Activated naive CD4-positive, alpha-beta T cell treated with anti-CD3 and anti-CD28 coated beads for 36 hours (primary cell): ENCODE measurements around the gene SCML1. TPM values are rescaled to one million over a fixed set of nuclear protein-coding genes. Genes with fewer than 3 reads are reported as not detected.
"Not testable (repeated sequence)": the region's sequence is repeated elsewhere in the genome, so short reads cannot be mapped to it uniquely, and the experiment has no call there.

Source experiments
- CTCF ChIA-PET: fragments of 350-600 bp; sonication (Branson Sonifier 250); formaldehyde crosslinking; loops from one replicate; lab custom pipeline; 2021; ENCODE audit warnings: antibody characterized with exemption; lab: Charles Lee
- DNase-seq: peaks from one replicate; pipeline ENCODE4 v3.0.0-alpha.2; 2020
- H3K27ac Mint-ChIP-seq: one replicate; pipeline ENCODE4 v1.8.0; 2021; ENCODE audit warnings: mild to moderate bottlenecking, mixed read lengths
- H3K27me3 Mint-ChIP-seq: one replicate; pipeline ENCODE4 v1.8.0; 2021; ENCODE audit warnings: low read depth, mixed read lengths
- H3K36me3 Mint-ChIP-seq: one replicate; pipeline ENCODE4 v1.8.0; 2021; ENCODE audit warnings: low read depth, mixed read lengths
- H3K4me1 Mint-ChIP-seq: one replicate; pipeline ENCODE4 v1.8.0; 2021; ENCODE audit warnings: low read depth, mixed read lengths
- H3K4me3 Mint-ChIP-seq: one replicate; pipeline ENCODE4 v1.8.0; 2021; ENCODE audit warnings: mild to moderate bottlenecking, moderate library complexity, mixed read lengths
- H3K9me3 Mint-ChIP-seq: one replicate; pipeline ENCODE4 v1.8.0; 2021; ENCODE audit warnings: mixed read lengths
- intact Hi-C: fragments of 100-400 bp; cut with micrococcal nuclease; formaldehyde crosslinking; loops from one replicate; pipeline ENCODE4 v1.15.1; 2023
- total RNA-seq, 2 experiments: library from RNA; stranded (reverse); gene quantifications; one replicate each; pipeline ENCODE4 v1.2.3, GENCODE V29; 2021

SCML1 gene
- total RNA-seq, 2 experiments from 2014 or later = 11.4 to 11.8 TPM

- intact Hi-C loops = no loop called here
These were observed 36.8 kb downstream of the SCML1 start for GRCh38 chrX:17774053-17774452.

GRCh38 chrX:17778997-17779396 is 41.7 kb downstream of the SCML1 start:
- Mint-ChIP-seq H3K9me3 (no peaks in the 10 kb centered on the region), H3K4me1 (peaks cover 29% of the 10 kb centered on the region), H3K27me3 (no peaks in the 10 kb centered on the region), H3K36me3 (no peaks in the 10 kb centered on the region), H3K27ac (peak overlapping the region; percentile 47), H3K4me3 (no peak overlapping the region)
- intact Hi-C loops = no loop called here
- CTCF ChIA-PET = interaction anchor here (0.8 kb wide), 1 partner anchor 34 kb away, joined by 3 read pairs; no protein-coding TSS in a partner anchor
- DNase-seq = no peak

More at GRCh38 chrX:17774053-17774452, 36.8 kb downstream of the SCML1 start:
- peaks cover 18% of the 10 kb centered on the region for H3K4me1 Mint-ChIP-seq
- no peaks in the 10 kb centered on the region for H3K27me3 Mint-ChIP-seq
- no peak overlapping the region for H3K4me3 Mint-ChIP-seq
- no peak overlapping the region for H3K27ac Mint-ChIP-seq
- no peak for DNase-seq
- CTCF ChIA-PET = no interaction called here
- no peaks in the 10 kb centered on the region for H3K36me3 Mint-ChIP-seq
- no peaks in the 10 kb centered on the region for H3K9me3 Mint-ChIP-seq

- Mint-ChIP-seq H3K9me3 (no peaks in the 10 kb centered on the region), H3K4me3 (no peak overlapping the region), H3K27ac (no peak overlapping the region), H3K36me3 (no peaks in the 10 kb centered on the region), H3K27me3 (no peaks in the 10 kb centered on the region), H3K4me1 (peaks cover 29% of the 10 kb centered on the region)
- no peak for DNase-seq
- intact Hi-C loops = no loop called here
- CTCF ChIA-PET = interaction anchor here (0.8 kb wide), 1 partner anchor 35 kb away, joined by 3 read pairs; no protein-coding TSS in a partner anchor
These were observed 42.1 kb downstream of the SCML1 start for GRCh38 chrX:17779434-17779833.

- H3K27me3 Mint-ChIP-seq, H3K9me3 Mint-ChIP-seq, H3K36me3 Mint-ChIP-seq, CTCF ChIA-PET, DNase-seq, H3K27ac Mint-ChIP-seq: not testable (repeated sequence)
- H3K4me1 Mint-ChIP-seq = peaks cover 15% of the 10 kb centered on the region
- peak overlapping the region; percentile 21 for H3K4me3 Mint-ChIP-seq
- intact Hi-C loops = loop anchor here (10.0 kb wide), 1 partner anchor 78 kb away; the partner anchor contains the start of gene RAI2
These were observed 49.5 kb downstream of the SCML1 start for GRCh38 chrX:17786554-17787347.

GRCh38 chrX:17787557-17787956 is 50.3 kb downstream of the SCML1 start:
- no peaks in the 10 kb centered on the region for H3K9me3 Mint-ChIP-seq
- no peaks in the 10 kb centered on the region for H3K27me3 Mint-ChIP-seq
- DNase-seq = no peak
- peaks cover 15% of the 10 kb centered on the region for H3K4me1 Mint-ChIP-seq
- no peaks in the 10 kb centered on the region for H3K36me3 Mint-ChIP-seq
- intact Hi-C loops = loop anchor here (10.0 kb wide), 1 partner anchor 77 kb away; the partner anchor contains the start of gene RAI2
- no peak overlapping the region for H3K27ac Mint-ChIP-seq
- CTCF ChIA-PET = interaction anchor here (0.6 to 1.4 kb wide), 6 partner anchors 14 to 436 kb away, joined by 3 to 5 read pairs (median 4); no protein-coding TSS in a partner anchor
- no peak overlapping the region for H3K4me3 Mint-ChIP-seq

GRCh38 chrX:17788439-17788838 is 51.1 kb downstream of the SCML1 start:
- intact Hi-C loops = loop anchor here (1.0 to 10.0 kb wide), 4 partner anchors 43 to 588 kb away; partner anchors contain the start of gene RAI2
- H3K4me3 Mint-ChIP-seq = no peak overlapping the region

GRCh38 chrX:17788956-17789562 is 51.8 kb downstream of the SCML1 start:
- no peaks in the 10 kb centered on the region for H3K27me3 Mint-ChIP-seq
- H3K27ac Mint-ChIP-seq = no peak overlapping the region
- H3K4me1 Mint-ChIP-seq = peaks cover 15% of the 10 kb centered on the region
- no peaks in the 10 kb centered on the region for H3K9me3 Mint-ChIP-seq
- intact Hi-C loops = loop anchor here (1.0 to 10.0 kb wide), 4 partner anchors 44 to 588 kb away; partner anchors contain the start of gene RAI2
- H3K4me3 Mint-ChIP-seq = no peak overlapping the region
- H3K36me3 Mint-ChIP-seq = no peaks in the 10 kb centered on the region
- no peak for DNase-seq
- CTCF ChIA-PET = interaction anchor here (0.7 to 1.4 kb wide), 2 partner anchors 148 to 434 kb away, joined by 3 read pairs; no protein-coding TSS in a partner anchor

More at GRCh38 chrX:17788439-17788838, 51.1 kb downstream of the SCML1 start:
- Mint-ChIP-seq H3K4me1 (peaks cover 15% of the 10 kb centered on the region), H3K36me3 (no peaks in the 10 kb centered on the region), H3K9me3 (no peaks in the 10 kb centered on the region), H3K27me3 (no peaks in the 10 kb centered on the region), H3K27ac (no peak overlapping the region)
- CTCF ChIA-PET = interaction anchor here (0.8 to 1.4 kb wide), 4 partner anchors 13 to 435 kb away, joined by 3 to 4 read pairs (median 3); no protein-coding TSS in a partner anchor
- DNase-seq = peak; percentile 59

- H3K36me3 Mint-ChIP-seq = no peaks in the 10 kb centered on the region
- peaks cover 8% of the 10 kb centered on the region for H3K4me1 Mint-ChIP-seq
- intact Hi-C loops = no loop called here
- H3K4me3 Mint-ChIP-seq = no peak overlapping the region
- no peak for DNase-seq
- CTCF ChIA-PET = interaction anchor here (0.5 kb wide), 1 partner anchor 994 kb away, joined by 4 read pairs; no protein-coding TSS in a partner anchor
- H3K27ac Mint-ChIP-seq = no peak overlapping the region
- H3K27me3 Mint-ChIP-seq = no peaks in the 10 kb centered on the region
- no peaks in the 10 kb centered on the region for H3K9me3 Mint-ChIP-seq
These were observed 55.5 kb downstream of the SCML1 start for GRCh38 chrX:17792826-17793225.

GRCh38 chrX:17798921-17799320 is 61.6 kb downstream of the SCML1 start:
- no peak overlapping the region for H3K4me3 Mint-ChIP-seq
- H3K9me3 Mint-ChIP-seq = no peaks in the 10 kb centered on the region
- CTCF ChIA-PET = interaction anchor here (0.6 kb wide), 1 partner anchor 148 kb away, joined by 3 read pairs; no protein-coding TSS in a partner anchor
- peaks cover 5% of the 10 kb centered on the region for H3K4me1 Mint-ChIP-seq
- no peak for DNase-seq
- no peaks in the 10 kb centered on the region for H3K27me3 Mint-ChIP-seq
- intact Hi-C loops = no loop called here
- no peaks in the 10 kb centered on the region for H3K36me3 Mint-ChIP-seq
- no peak overlapping the region for H3K27ac Mint-ChIP-seq

- no peaks in the 10 kb centered on the region for H3K27me3 Mint-ChIP-seq
- H3K9me3 Mint-ChIP-seq = no peaks in the 10 kb centered on the region
- no peak for DNase-seq
- H3K4me1 Mint-ChIP-seq = peaks cover 5% of the 10 kb centered on the region
- H3K27ac Mint-ChIP-seq = no peak overlapping the region
- H3K4me3 Mint-ChIP-seq = no peak overlapping the region
- intact Hi-C loops = no loop called here
- CTCF ChIA-PET = interaction anchor here (1.0 kb wide), 1 partner anchor 13 kb away, joined by 3 read pairs; no protein-coding TSS in a partner anchor
- no peaks in the 10 kb centered on the region for H3K36me3 Mint-ChIP-seq
These were observed 64.1 kb downstream of the SCML1 start for GRCh38 chrX:17801431-17801830.

- Mint-ChIP-seq H3K27me3 (no peaks in the 10 kb centered on the region), H3K36me3 (no peaks in the 10 kb centered on the region), H3K4me1 (no peaks in the 10 kb centered on the region), H3K27ac (no peak overlapping the region), H3K9me3 (no peaks in the 10 kb centered on the region), H3K4me3 (no peak overlapping the region)
- intact Hi-C loops = no loop called here
- CTCF ChIA-PET = no interaction called here
- no peak for DNase-seq
These were observed 65.5 kb downstream of the SCML1 start for GRCh38 chrX:17802756-17803155.

GRCh38 chrX:17803449-17803848 is 66.2 kb downstream of the SCML1 start:
- DNase-seq = no peak
- Mint-ChIP-seq H3K4me3 (no peak overlapping the region), H3K36me3 (no peaks in the 10 kb centered on the region), H3K27ac (no peak overlapping the region), H3K9me3 (no peaks in the 10 kb centered on the region), H3K4me1 (no peaks in the 10 kb centered on the region), H3K27me3 (no peaks in the 10 kb centered on the region)
- CTCF ChIA-PET = no interaction called here
- intact Hi-C loops = no loop called here
